ENCODE data around the gene NLRC5. TPM values are rescaled to one million over a fixed set of nuclear protein-coding genes. Genes with fewer than 3 reads are reported as not detected.

The NLRC5 gene
- total RNA-seq, 1 experiment from 2014 or later = 2.4 TPM

GRCh38 chr16:57036945-57037344, 47.6 kb downstream of the NLRC5 start:
- Histone ChIP-seq H3K4ac (ENCODE audit: low read depth, low read length) (no peak overlapping the region), H3K18ac (ENCODE audit: insufficient read length, low read depth, low read length) (no peak overlapping the region), H3K27me3 (ENCODE audit: insufficient read depth, low read length) (no peaks in the 10 kb centered on the region), H3K23ac (ENCODE audit: insufficient read length, low read depth, low read length) (no peak overlapping the region), H3K9ac (ENCODE audit: extremely low read depth, insufficient read length, low read length) (no peak overlapping the region), H3K79me2 (ENCODE audit: insufficient read depth, low read length) (no peaks in the 10 kb centered on the region), H4K91ac (ENCODE audit: insufficient read length, low read depth, low read length) (no peak overlapping the region), H4K20me1 (ENCODE audit: control insufficient read depth, insufficient read depth, insufficient read length) (no peaks in the 10 kb centered on the region), H2BK5ac (ENCODE audit: insufficient read length, low read length) (no peak overlapping the region), H3K14ac (ENCODE audit: insufficient read depth, low read length) (no peak overlapping the region; the same call in 1 of the 2 replicates), H3K4me1 (ENCODE audit: insufficient read depth, low read length) (no peaks in the 10 kb centered on the region; the same call in 1 of the 2 replicates), H3K9me3 (ENCODE audit: control insufficient read depth, low read depth, low read length) (no peaks in the 10 kb centered on the region), H2BK120ac (ENCODE audit: low read depth, low read length, poor library complexity, severe bottlenecking) (no peak overlapping the region), H4K5ac (ENCODE audit: insufficient read length, low read depth, low read length) (no peak overlapping the region), H3K27ac (ENCODE audit: insufficient read length, low read depth, low read length) (no peak overlapping the region), H2AK5ac (ENCODE audit: insufficient read length, low read length) (no peak overlapping the region), H3K56ac (ENCODE audit: insufficient read length, low read depth, low read length) (no peak overlapping the region), H2BK15ac (ENCODE audit: low read depth, low read length) (no peak overlapping the region), H2AFZ (ENCODE audit: low read length) (no peak overlapping the region), H3K4me2 (ENCODE audit: insufficient read depth, insufficient read length, low read length) (no peak overlapping the region), H3K23me2 (ENCODE audit: insufficient read length, low read depth, low read length, poor library complexity, severe bottlenecking) (no peaks in the 10 kb centered on the region), H2BK20ac (ENCODE audit: low read depth, low read length, poor library complexity, severe bottlenecking) (no peak overlapping the region), H2BK12ac (ENCODE audit: insufficient read length, low read depth, low read length) (no peak overlapping the region), H4K8ac (replicated peaks; ENCODE audit: insufficient read length, low read depth, low read length) (no peak overlapping the region), H3K79me1 (ENCODE audit: insufficient read depth, low read depth, low read length, poor library complexity, severe bottlenecking) (no peaks in the 10 kb centered on the region), H3T11ph (ENCODE audit: low read length) (no peak overlapping the region)
- Mint-ChIP-seq H3K27me3 (ENCODE audit: low read depth) (peaks cover 5% of the 10 kb centered on the region), H3K4me3 (no peak overlapping the region), H3K27ac (no peak overlapping the region; a peak in 1 of 7 replicates), H3K36me3 (ENCODE audit: insufficient read depth in 1 of 3, low read depth in 3 of 3) (peaks cover 0 to 4% (median 0%) of the 10 kb centered on the region in 3 experiments; a peak in 3 of 7 replicates), H3K9me3 (peaks cover 5% of the 10 kb centered on the region in 2 experiments; a peak in 4 of 5 replicates), H3K4me1 (peaks cover under 1 to 8% of the 10 kb centered on the region in 2 experiments)
- no peak for DNase-seq
- TF ChIP-seq, protein P1, sequence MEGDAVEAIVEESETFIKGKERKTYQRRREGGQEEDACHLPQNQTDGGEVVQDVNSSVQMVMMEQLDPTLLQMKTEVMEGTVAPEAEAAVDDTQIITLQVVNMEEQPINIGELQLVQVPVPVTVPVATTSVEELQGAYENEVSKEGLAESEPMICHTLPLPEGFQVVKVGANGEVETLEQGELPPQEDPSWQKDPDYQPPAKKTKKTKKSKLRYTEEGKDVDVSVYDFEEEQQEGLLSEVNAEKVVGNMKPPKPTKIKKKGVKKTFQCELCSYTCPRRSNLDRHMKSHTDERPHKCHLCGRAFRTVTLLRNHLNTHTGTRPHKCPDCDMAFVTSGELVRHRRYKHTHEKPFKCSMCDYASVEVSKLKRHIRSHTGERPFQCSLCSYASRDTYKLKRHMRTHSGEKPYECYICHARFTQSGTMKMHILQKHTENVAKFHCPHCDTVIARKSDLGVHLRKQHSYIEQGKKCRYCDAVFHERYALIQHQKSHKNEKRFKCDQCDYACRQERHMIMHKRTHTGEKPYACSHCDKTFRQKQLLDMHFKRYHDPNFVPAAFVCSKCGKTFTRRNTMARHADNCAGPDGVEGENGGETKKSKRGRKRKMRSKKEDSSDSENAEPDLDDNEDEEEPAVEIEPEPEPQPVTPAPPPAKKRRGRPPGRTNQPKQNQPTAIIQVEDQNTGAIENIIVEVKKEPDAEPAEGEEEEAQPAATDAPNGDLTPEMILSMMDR (conservative IDR thresholded peaks at IDR 0.05) = no peak
- WGBS (ENCODE audit: extremely low coverage, insufficient read length, low lambda C conversion rate) = no CpG with 5 or more reads among the region's 7 CpGs

Data from H9 (cell line).